Ammon's horn (tissue), 1 donor: ENCODE measurements around the gene RAB1A.
"Not testable (repeated sequence)": the region's sequence is repeated elsewhere in the genome, so short reads cannot be mapped to it uniquely, and the experiment has no call there.

Source experiments
- DNase-seq: peaks from one replicate; pipeline ENCODE4 v3.0.0-alpha.2; 2016; ENCODE audit warnings: low spot score

Gene RAB1A

DNA sequence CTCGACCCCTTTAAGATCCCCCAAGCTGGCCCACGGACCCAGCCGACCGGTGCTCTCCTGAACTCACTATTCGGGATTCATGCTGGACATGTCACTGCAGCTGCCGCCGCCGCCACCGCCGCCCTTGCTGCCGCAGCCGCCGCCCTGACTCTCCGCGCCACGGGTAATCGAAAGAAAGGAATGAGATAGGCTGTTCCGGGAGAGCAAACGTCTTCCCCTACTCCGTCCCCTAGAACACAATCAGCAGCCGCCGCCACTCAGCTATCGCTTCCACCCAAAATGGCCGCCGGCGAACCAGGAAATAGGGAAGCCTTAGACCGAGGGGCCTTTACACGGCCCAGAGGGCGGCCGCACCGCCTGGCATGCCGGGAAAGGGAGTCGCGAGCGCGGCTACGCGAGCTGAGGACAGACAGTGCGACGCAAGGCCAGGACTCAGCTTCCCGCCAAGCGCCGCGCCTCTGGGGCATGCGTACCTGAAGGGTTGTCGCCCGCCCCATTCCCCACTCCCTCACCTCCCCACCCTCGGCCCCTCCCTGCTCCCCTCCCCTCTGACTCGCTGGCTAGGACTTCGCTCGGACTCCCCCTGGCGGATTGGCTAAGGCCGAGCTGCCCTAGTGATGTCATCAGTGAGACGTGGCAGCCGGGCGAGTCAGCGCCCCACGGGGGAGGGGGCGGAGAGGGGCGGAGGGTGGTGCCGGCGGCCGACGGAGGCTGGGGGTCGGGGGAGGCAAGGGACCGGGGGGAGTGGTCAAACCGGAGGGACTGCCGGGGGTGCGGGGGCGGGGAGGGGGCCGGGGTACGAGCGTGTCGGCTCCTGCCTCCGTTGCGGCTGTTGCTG lies at the start of gene RAB1A:
Gene RAB1A, minus strand, starts transcription at position 281 of the 838 bp plus-strand sequence. Its CDS starts 191 bp downstream, at position 90.
- peak; percentile 100 for DNase-seq

DNA sequence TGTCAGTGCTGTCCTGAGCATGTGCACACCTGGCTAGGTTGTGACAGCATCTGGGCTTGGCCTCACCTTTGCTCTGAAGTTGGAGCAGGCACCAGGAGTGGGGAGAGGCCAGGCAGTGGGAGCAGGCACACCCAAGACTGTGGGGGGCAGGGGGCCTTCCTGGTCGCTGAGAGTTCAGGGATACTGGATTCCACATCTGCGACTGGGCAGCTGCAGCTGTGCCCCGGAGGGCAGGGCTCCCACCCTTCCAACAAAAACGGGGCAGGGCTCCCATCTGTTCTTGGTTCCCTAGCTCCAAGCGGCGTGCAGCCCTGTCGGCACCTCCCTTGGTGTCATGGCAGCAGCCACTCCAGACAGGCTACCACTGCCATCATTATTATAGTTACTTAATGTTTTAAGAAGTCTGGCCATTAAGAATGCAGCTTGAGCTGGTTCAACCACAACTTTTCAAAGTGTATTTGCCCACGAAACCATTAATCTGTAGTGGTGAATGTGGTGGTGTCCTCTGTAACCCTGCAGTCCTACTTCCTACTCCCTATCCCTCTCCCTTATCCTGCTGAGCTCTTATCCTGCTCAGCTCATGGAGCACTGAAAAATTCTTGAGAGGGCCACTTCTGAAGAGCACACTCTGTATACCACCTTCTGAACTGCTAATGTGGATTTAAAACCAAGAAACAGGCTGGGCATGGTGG lies 48.0 kb upstream of the RAB1A start:
- no peak for DNase-seq

DNA sequence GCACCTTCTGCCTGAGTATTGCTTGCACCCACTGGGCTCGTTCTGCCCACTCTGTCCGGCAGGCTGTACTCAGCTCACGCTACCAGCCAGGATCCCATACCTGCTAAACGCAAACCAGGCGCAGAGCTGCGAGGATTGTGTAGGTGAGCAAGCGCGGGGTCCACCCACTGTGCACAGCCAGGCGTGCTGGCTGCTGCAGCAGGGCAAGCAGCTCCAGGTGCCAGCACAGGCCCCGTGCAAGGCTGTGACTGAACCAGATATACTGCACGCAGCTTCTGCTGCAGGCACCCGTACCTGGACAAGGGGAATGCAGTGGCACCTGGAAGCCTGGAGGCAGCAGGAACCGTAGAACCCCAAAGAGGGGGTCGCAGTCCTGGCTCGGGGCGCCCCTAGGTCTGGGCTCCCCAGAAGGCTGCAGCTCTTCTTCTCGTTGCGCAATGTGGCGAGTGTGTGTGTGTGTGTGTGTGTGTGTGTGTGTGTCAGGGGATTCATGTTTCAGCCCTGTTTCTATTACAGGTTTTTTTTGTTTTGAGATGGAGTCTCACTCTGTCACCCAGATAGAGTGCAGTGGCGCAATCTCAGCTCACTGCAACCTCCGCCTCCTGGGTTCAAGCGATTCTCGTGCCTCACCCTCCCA lies 46.1 kb upstream of the RAB1A start:
- DNase-seq, result no peak

DNA sequence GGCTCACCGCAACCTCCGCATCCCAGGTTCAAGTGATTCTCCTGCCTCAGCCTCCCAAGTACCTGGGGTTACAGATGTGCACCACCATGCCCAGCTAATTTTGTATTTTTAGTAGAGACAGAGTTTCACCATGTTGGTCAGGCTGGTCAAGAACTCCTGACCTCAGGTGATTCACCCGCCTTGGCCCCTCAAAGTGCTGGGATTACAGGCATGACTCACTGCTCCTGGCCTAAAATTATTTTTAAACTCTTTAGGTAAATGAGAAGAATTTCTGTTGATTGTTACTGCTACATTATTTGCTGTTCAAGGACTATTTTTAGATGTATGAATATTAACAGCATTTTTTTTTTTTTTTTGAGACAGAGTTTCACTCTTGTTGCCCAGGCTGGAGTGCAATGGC lies 44.1 kb upstream of the RAB1A start:
- not testable (repeated sequence) for DNase-seq

DNA sequence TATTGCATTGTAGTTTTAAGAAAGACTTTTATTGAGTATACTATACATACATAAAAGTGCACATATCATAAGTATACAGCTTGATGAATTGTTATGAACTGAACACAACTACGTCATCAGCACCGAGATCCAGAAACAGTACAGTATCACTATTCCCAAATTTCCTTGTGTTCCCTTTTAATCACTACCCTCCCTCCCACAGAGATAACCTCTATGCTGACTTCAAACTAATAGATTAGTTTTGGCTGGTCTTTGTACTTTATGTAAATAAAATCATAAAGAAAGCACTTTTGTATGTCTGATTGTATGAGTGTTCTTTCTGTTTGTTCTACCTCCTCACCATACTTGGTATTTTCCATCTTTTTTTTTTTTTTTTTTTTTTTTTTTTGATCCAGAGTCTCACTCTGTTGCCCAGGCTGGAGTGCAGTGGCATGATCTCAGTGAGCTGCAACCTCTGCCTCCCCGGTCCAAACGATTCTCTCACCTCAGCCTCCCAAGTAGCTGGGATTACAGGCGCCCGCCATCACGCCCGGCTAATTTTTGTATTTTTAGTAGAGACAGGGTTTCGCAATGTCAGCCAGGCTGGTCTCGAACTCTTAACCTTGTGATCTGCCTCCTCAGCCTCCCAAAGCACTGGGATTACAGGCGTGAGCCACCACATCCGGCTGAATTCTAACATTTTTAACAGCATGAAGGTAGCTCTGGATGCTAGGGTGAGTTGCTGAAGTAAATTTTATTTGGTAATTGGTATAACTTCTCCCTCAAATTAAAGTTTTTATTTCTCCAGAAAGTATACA lies 43.3 kb upstream of the RAB1A start:
- DNase-seq, result no peak

DNA sequence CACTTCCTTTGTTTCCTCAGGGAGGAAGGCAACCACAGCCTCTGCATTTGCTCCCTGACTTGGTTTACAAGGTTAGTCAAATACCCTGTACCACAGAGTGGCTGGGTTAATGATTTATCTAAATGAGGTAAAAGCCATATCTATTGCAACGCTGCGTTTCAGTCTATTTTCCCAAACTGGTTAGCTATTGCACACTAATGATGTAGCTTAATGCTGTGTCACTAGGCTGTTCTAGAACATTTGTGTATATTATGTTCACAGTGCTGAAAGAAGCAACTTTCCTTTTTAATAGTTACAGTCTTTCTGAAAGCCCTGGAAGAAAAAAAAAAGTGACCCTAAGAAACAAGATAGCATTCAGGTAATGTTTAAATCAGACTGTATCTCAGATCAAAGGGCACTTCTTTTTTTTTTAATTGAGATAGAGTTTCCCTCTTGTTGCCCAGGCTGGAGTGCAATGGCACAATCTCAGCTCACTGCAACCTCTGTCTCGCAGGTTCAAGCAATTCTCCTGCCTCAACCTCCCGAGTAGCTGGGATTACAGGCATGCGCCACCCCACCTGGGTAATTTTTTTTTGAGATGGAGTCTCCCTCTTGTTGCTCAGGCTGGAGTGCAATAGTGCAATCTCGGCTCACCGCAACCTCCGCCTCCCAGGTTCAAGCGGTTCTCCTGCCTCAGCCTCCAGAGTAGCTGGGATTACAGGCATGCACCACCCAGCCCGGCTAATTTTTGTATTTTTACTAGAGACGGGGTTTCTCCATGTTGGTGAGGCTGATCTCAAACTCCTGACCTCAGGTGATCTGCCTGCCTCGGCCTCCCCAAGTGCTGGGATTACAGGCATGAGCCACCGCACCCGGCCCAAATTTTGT lies 40.9 kb upstream of the RAB1A start:
- DNase-seq, result not testable (repeated sequence)

DNA sequence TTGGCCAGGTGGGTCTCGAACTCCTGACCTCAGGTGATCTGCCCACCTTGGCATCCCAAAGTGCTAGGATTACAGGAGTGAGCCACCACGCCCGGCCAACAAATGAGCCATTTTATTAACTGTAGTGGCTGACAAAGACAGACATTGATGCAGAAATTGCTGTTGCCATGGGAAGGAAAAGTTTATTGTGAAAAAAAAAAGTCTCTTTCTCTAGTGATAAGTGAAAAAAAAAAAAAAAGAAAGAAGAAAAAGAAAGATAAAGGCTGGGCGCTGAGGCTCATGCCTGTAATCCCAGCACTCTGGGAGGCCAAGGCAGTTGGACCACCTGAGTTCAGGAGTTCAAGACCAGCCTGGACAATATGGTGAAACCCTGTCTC lies 39.8 kb upstream of the RAB1A start:
- DNase-seq, result no peak

DNA sequence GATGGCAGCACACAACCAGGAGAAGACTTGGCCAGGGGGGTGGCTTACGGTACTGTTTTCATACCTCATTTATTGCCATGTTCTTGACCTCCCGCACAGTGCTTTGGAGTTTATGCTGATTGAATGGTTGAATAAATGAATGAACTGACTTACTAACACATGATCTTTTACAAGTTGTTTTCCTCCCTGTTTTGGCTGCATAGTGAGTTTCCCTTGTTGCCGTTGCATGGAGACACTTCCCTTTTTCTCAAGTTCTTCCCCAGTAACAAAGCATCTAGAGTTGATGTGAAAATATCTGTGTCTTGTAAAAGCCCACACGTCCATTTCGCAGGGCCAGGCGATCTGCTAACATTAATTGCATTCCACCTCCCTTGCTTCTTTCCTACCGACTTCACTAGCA lies 35.7 kb upstream of the RAB1A start:
- DNase-seq, result peak; percentile 54

DNA sequence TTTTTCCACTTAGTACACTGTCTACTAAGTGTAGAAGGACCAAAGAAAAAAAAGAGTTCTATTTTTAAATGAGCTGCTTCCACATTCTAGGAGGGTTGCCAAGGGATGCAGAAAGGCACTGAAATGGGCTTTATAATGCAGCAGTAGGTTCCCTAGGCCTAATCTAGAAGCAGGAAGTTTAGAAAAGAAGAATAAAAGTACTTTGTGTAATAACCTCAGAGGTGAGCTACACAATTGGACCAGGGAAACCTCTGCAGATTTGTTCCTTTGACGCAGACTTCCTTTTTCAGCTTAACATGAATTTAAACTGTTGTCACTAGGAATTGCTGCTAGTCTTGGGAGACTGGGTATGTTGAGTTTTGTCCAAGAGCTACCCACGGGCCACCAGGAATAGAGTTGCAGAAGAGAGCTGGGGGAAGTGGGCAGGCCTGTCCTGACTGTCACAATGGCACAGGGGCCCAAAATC lies 34.6 kb upstream of the RAB1A start:
- DNase-seq, result peak; percentile 72

DNA sequence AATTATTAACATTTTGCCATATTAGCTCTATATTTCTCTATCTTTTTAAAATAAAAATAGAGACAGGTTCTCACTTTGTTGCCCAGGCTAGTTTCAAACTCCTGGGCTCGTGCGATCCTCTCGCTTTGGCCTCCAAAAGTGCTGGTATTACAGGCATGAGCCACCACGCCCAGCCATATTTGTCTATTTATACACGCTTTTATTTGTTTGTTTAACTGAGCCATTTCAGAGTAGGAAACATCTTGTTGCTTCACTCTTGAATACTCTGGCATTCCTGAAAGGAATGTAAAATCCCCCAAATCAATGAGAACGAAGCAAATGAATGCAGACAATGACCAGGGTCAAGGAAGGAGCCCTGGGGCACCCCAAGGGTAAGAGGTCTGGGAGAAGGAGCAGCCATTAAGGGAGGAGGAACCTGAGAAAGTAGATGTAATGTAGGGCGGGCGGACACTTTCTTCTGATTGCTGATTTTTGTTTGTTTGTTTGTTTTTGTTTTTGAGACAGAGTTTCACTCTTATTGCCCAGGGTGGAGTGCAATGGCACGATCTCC lies 31.7 kb upstream of the RAB1A start:
- DNase-seq, result no peak

DNA sequence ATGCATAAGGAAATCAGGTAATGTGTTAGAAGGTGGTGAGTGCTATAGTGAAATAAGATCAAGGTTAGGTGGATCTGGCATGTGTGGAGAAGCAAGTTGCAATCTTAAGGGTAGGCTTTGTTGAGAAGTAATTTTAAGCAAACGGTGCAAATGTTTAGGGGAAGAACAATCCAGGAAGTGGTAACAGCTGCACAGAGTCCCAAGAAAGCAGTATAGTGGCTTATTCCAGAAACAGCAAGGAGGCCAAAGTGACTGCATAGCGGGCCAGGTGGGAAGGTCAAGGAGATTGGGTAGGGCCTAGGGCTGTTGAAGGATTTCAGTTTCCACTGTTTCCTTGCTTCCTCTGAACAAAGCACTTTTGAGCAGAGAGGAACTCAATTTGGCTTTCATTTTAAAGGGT lies 30.0 kb upstream of the RAB1A start:
- DNase-seq, result peak; percentile 25

DNA sequence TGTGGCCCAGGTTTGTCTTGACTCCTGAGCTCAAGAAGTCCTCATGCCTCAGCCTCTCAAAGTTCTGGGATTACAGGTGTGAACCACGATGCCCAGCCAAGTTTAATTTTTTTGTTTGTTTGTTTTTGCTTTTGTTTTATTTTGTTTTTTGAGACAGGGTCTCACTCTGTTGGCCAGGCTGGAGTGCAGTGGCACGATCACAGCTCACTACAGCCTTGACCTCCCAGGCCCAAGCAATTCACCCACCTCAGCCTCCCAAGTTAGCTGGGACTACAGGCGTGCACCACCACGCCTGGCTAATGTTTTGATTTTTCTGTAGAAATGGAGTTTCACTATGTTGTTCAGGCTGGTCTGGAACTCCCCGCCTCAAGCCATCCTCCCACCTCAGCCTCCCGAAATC lies 29.4 kb upstream of the RAB1A start:
- no peak for DNase-seq

DNA sequence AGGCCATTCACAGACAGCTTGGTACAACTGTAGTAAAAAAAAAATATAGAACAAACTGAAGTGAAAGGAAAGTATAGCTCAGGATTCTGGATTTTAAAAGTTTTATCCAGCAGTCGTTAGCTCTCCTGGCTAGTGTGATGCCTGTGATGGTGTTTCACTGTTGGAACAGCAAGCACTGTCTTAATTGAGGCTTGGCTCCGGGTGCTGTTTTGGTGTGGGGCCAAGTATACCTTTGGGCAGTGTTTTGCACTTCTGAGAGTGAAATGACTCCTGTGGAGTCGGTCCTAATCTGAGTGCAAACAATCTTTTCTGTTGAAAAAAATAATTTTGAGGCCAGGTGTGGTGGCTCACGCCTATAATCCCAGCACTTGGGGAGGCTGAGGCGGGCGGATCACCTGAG lies 28.7 kb upstream of the RAB1A start:
- no peak for DNase-seq

DNA sequence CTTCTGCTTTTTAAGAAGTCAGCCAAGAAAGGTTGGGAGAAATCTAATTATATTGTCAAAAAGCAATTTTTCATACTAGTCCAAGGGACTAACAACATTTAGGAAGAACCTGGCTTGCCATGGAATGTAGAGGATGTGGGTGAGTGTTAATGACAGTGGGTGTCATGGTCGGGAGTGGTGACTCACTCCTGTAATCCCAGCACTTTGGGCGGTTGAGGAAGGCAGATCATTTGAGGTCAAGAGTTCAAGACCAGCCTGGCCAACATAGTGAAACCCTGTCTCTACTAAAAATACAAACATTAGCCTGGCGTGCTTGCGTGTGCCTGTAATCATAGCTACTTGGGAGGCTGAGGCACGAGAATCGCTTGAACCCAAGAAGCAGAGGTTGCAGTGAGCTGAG lies 27.9 kb upstream of the RAB1A start:
- not testable (repeated sequence) for DNase-seq

DNA sequence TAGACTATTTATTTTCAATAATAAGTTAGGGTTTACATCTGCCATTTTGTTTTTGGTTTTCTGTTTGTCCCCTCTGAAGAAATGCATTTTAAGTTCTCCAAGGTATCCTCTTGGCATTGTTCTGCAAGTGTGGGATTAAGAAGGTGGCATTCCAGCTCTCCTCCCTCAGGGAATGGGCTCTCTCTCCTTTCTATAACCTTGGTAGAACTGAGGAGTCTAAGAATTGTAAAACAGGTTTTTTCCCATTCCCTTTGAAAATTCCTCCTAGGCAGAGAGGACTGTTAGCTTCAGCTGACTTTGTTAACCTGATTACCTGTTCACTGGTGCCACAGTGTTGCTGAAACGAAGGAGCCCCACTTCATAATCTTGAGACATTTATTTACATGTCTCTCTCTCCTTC lies 26.1 kb upstream of the RAB1A start:
- DNase-seq, result no peak

DNA sequence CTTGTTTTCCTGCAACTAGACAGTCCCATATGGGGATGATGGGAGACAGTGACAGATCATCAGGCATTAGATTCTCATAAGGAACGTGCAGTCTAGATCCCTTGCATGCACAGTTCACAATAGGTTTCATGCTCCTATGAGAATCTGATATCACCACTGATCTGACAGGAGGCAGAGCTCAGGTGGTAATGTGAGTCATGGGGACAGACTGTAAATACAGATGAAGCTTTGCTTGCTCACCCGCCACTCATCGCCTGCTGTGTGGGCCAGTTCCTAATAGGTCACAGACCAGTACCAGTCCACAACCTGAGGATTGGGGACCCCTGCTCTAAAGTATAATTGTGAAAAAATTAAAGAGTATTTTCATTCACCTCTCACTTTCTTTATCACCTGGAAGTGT lies 23.6 kb upstream of the RAB1A start:
- no peak for DNase-seq

DNA sequence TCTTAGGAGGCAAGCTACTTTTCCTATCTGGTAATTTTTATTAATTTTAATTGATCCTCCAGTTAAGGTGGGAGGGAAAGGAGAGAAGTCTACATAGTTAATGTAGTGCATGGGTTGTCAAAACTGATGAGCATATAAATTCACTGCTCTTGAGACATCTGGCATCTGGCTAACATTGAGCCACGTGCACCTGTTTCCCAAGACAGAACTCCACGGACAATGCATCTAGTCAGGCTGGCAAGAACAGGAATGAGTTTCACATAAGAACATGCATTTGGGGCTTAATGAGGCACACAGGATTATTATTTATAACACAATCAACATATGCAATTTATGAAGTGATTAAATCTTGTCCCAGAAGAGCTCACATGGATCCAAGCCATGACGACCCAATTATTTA lies 16.2 kb upstream of the RAB1A start:
- no peak for DNase-seq

DNA sequence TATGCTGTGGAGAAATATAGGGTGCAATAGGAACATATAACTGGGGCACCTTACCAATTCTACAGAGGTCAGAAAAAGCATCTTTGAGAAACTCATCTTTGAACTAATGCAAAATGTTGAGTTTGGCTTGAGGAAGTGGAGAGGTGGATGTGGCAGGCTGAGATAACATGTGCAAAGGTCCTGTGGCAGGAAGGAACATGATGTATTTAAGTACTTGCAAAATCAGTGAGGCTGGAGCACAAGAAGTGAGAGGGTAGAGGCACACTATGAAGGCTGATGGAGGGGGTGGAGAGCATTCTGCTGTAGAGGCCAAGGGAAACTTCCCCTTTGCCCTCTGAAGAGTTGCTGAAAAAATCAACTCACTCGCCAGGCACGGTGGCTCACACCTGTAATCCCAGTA lies 14.7 kb upstream of the RAB1A start:
- DNase-seq, result no peak

DNA sequence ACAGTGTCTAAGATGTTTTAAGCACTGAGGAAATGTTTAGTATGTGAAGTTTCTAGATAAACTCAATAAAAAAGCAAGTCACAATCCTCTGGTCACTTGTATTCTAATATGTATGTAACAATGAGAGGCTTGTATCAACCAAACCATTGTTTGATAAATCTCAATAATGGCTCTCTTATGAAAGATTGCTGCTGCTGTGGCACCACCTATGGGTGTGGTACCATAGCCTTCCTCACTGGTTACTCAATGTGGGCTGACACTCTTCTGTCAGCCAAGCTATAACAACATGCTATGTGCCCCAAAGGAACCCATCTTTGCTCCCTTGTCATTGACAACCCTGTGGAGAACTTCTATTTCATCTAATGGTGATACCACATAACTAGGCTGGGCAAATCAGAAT lies 12.6 kb upstream of the RAB1A start:
- DNase-seq, result peak; percentile 64

DNA sequence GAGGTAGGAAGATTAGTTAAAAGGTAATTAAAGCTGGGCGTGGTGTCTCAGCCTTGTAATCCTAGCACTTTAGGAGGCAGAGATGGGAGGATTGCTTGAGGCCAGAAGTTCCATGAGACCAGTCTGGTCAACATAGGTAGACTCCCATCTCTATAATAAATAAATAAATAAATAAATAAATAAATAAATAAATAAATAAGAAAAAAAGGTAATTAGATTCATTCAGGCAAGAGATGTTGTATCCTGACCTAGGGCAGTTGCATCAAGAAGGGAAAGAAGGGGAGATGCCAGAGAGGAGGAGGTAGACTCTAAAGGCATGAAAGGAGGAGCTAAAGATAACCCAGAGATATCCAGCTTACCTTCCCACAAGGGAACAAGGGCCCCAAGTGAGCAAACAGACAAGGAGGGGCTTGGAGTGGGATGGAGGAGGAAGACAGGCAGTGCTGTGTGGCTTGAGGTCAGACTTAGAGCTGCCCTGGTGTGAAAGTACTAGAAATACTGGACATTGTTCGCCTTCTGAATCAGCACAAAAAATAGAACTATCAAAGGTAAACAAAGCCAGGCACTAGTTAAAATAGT lies 7.4 kb upstream of the RAB1A start:
- no peak for DNase-seq

DNA sequence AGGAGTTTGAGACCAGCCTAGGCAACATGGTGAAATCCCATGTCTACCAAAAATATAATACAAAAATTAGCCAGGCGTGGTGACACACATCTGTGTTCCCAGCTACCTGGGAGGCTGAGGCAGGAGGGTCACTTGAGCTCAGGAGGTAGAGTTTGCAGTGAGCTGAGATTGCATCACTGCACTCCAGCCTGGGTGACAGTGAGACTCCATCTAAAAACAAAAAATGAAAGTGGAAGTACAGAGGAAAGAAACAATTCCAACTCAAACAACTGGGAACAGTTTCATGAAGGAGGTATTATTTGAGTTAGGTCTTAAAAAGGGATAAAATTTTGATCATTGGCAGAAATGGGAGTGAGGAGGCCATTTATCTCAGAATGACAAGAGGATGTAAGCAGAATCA lies 6.3 kb upstream of the RAB1A start:
- DNase-seq, result no peak
